GM21786 (cell line): ENCODE data around the gene C3orf80.
"Not testable (repeated sequence)": the region's sequence is repeated elsewhere in the genome, so short reads cannot be mapped to it uniquely, and the experiment has no call there.

Source experiments
- ATAC-seq: cut with Tn5 transposase; IDR thresholded peaks from one replicate; pipeline ENCODE4 v1.9.1; 2021; ENCODE audit not compliant: unreplicated experiment

The C3orf80 gene

GRCh38 chr3:160210799-160211221 lies 14.4 kb upstream of the C3orf80 start:
- no peak for ATAC-seq

- no peak for ATAC-seq
These were observed 12.0 kb upstream of the C3orf80 start for GRCh38 chr3:160213191-160213590.

- ATAC-seq: no peak
These were observed 7.5 kb upstream of the C3orf80 start for GRCh38 chr3:160217675-160218074.

GRCh38 chr3:160218136-160218535 lies 7.1 kb upstream of the C3orf80 start:
- ATAC-seq: no peak

GRCh38 chr3:160220038-160220437 lies 5.2 kb upstream of the C3orf80 start:
- no peak for ATAC-seq

GRCh38 chr3:160221019-160221418 lies 4.2 kb upstream of the C3orf80 start:
- no peak for ATAC-seq

- ATAC-seq: no peak
These were observed 966 bp upstream of the C3orf80 start for GRCh38 chr3:160224256-160224655.

- ATAC-seq: no peak
These were observed 429 bp upstream of the C3orf80 start for GRCh38 chr3:160224811-160225175.

- peak; percentile 2 for ATAC-seq
These were observed 1.0 kb downstream of the C3orf80 start for GRCh38 chr3:160226026-160226907.

- ATAC-seq: no peak
These were observed 2.2 kb downstream of the C3orf80 start for GRCh38 chr3:160227419-160227818.

GRCh38 chr3:160232014-160232413 lies 6.8 kb downstream of the C3orf80 start:
- ATAC-seq: no peak

- not testable (repeated sequence) for ATAC-seq
These were observed 15.5 kb downstream of the C3orf80 start for GRCh38 chr3:160240719-160241118.

- ATAC-seq: no peak
These were observed 20.1 kb downstream of the C3orf80 start for GRCh38 chr3:160245261-160245800.

GRCh38 chr3:160247766-160248165 lies 22.5 kb downstream of the C3orf80 start:
- ATAC-seq: no peak

- ATAC-seq: no peak
These were observed 28.1 kb downstream of the C3orf80 start for GRCh38 chr3:160253298-160253697.

- no peak for ATAC-seq
These were observed 32.4 kb downstream of the C3orf80 start for GRCh38 chr3:160257606-160258005.

- ATAC-seq: no peak
These were observed 34.4 kb downstream of the C3orf80 start for GRCh38 chr3:160259589-160259988.

- no peak for ATAC-seq
These were observed 35.5 kb downstream of the C3orf80 start for GRCh38 chr3:160260587-160261270.

- ATAC-seq: no peak
These were observed 39.9 kb downstream of the C3orf80 start for GRCh38 chr3:160265088-160265487.
